Calu3 (cell line): Measurements from ENCODE around the gene RFTN2. TPM values are rescaled to one million over a fixed set of nuclear protein-coding genes. Genes with fewer than 3 reads are reported as not detected.
"Not testable (repeated sequence)": the region's sequence is repeated elsewhere in the genome, so short reads cannot be mapped to it uniquely, and the experiment has no call there.

Experiments used
- BruUV-seq: library from RNA; stranded (reverse); fragments of 400-500 nt; replicated peaks from 2 replicates; lab custom pipeline; 2021; lab: Mats Ljungman, UMichigan
- CTCF ChIA-PET: fragments of 300-600 bp; sonication (Branson Sonifier 250); formaldehyde crosslinking; loops from one replicate; lab custom pipeline; 2022; ENCODE audit warnings: antibody characterized with exemption; lab: Charles Lee
- DNase-seq: peaks from one replicate; pipeline ENCODE4 v3.0.0; 2022
- H3K27ac Mint-ChIP-seq: one replicate; pipeline ENCODE4 v1.8.0; 2022; ENCODE audit warnings: mixed read lengths; ENCODE audit not compliant: unreplicated experiment
- H3K27me3 Mint-ChIP-seq: one replicate; pipeline ENCODE4 v1.8.0; 2022; ENCODE audit warnings: mixed read lengths; ENCODE audit not compliant: unreplicated experiment
- H3K36me3 Mint-ChIP-seq: one replicate; pipeline ENCODE4 v1.8.0; 2022; ENCODE audit warnings: mild to moderate bottlenecking, moderate library complexity, mixed read lengths; ENCODE audit not compliant: insufficient read depth, unreplicated experiment
- H3K4me1 Mint-ChIP-seq: one replicate; pipeline ENCODE4 v1.8.0; 2022; ENCODE audit warnings: mild to moderate bottlenecking, low read depth, mixed read lengths; ENCODE audit not compliant: unreplicated experiment
- H3K4me3 Mint-ChIP-seq: one replicate; pipeline ENCODE4 v1.8.0; 2022; ENCODE audit warnings: mild to moderate bottlenecking, low read depth, moderate library complexity, mixed read lengths; ENCODE audit not compliant: unreplicated experiment
- H3K9me3 Mint-ChIP-seq: one replicate; pipeline ENCODE4 v1.8.0; 2022; ENCODE audit warnings: low read depth, mixed read lengths; ENCODE audit not compliant: unreplicated experiment
- intact Hi-C: fragments of 100-400 bp; cut with micrococcal nuclease; formaldehyde crosslinking; loops from one replicate; pipeline ENCODE4 v1.10.0; 2022; ENCODE audit not compliant: unreplicated experiment
- total RNA-seq: library from RNA; stranded (reverse); gene quantifications from 2 replicates; pipeline ENCODE4 v1.2.3, GENCODE V29; 2022
- TF ChIP-seq, protein P1 (sequence below): fragments of 200-600 bp; IDR thresholded peaks from one replicate; pipeline ENCODE4 v1.8.0; 2022; ENCODE audit warnings: antibody characterized with exemption; ENCODE audit not compliant: unreplicated experiment

Gene RFTN2
- total RNA-seq, 1 experiment from 2014 or later = 0.05 TPM

DNA sequence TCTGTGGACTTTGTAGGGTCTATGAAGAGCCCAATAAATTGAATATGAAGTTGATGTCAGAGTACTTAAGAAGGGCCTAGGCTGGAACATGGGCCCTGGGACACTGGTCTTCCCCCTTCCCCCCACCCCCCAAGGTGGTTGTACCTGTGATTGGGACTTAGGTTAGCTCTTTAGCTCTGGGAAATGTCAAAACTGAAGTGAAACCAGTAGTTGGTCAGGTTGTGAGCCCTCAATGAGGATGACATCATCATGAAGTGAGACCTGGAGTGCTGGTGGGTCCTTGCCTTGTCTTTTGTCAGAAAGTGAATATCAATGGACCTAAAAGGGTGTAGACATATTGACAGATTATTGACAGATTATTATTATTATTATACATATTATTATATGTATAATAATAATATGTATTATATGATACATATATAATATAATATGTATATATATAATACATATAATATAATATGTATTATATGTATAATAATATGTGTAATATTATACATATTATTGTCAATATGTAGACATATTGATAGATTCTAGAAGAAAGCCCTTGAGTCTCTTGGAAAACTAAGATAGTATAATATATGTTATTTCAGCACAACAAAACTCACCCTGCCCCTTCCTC, 35.1 kb upstream of the RFTN2 start:
- peaks cover 21% of the 10 kb centered on the region for H3K36me3 Mint-ChIP-seq
- no peaks in the 10 kb centered on the region for H3K9me3 Mint-ChIP-seq
- intact Hi-C loops = no loop called here
- no TSS peak for BruUV-seq
- H3K27ac Mint-ChIP-seq = no peak overlapping the region
- peaks cover 19% of the 10 kb centered on the region for H3K4me1 Mint-ChIP-seq
- CTCF ChIA-PET = interaction anchor here (0.6 kb wide), 1 partner anchor 197 kb away, joined by 3 read pairs; no protein-coding TSS in a partner anchor
- no peak for DNase-seq
- TF ChIP-seq, protein P1, sequence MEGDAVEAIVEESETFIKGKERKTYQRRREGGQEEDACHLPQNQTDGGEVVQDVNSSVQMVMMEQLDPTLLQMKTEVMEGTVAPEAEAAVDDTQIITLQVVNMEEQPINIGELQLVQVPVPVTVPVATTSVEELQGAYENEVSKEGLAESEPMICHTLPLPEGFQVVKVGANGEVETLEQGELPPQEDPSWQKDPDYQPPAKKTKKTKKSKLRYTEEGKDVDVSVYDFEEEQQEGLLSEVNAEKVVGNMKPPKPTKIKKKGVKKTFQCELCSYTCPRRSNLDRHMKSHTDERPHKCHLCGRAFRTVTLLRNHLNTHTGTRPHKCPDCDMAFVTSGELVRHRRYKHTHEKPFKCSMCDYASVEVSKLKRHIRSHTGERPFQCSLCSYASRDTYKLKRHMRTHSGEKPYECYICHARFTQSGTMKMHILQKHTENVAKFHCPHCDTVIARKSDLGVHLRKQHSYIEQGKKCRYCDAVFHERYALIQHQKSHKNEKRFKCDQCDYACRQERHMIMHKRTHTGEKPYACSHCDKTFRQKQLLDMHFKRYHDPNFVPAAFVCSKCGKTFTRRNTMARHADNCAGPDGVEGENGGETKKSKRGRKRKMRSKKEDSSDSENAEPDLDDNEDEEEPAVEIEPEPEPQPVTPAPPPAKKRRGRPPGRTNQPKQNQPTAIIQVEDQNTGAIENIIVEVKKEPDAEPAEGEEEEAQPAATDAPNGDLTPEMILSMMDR = no peak
- no peaks in the 10 kb centered on the region for H3K27me3 Mint-ChIP-seq
- H3K4me3 Mint-ChIP-seq = no peak overlapping the region

DNA sequence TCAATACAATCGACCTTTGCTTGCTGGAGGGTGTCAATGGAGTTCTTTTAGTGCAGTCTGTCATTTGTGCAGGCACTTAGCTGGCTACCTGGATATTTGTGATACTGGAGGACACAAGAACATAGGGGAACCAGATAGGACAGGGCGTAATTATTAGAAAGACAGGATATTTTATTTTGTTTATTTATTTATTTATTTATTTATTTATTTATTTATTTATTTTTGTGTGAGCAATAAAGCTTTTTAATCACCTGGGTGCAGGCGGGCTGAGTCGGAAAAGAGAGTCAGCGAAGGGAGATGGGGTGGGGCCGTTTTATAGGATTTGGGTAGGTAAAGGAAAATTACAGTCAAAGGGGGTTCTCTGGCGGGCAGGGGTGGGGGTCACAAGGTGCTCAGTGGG, 33.8 kb upstream of the RFTN2 start:
- H3K4me3 Mint-ChIP-seq = not testable (repeated sequence)

DNA sequence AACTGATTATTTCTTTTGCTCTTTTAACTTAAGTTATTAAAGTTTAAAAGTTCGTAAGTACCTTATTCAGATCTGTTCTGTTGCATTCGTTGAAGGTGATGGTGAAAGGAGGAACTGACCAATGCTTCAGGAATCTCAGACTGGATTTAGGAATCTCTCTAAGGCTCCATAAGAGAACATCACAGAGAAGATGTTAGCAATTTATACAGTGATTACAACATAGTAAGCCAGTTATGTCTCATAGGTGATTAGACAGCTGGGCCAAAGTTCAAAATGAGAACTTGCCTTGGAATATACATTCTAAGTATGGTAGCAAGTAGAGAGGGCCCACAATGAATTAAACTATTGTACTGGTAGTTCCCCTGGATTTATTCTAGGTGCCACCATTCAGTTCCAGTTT, 32.9 kb upstream of the RFTN2 start:
- Mint-ChIP-seq H3K4me3 (peak overlapping the region; percentile 89), H3K9me3 (no peaks in the 10 kb centered on the region), H3K4me1 (peaks cover 27% of the 10 kb centered on the region), H3K27me3 (no peaks in the 10 kb centered on the region), H3K27ac (peak overlapping the region; percentile 47), H3K36me3 (peaks cover 32% of the 10 kb centered on the region)
- CTCF ChIA-PET = no interaction called here
- no TSS peak for BruUV-seq
- intact Hi-C loops = loop anchor here (5.0 kb wide), 2 partner anchors 211 to 589 kb away; partner anchors contain the start of gene HSPD1
- DNase-seq = no peak
- TF ChIP-seq, protein P1 = no peak

More for the DNA sequence above, 33.8 kb upstream of the RFTN2 start:
- Mint-ChIP-seq H3K4me1 (peaks cover 27% of the 10 kb centered on the region), H3K36me3 (peaks cover 32% of the 10 kb centered on the region)
- BruUV-seq, DNase-seq, H3K27me3 Mint-ChIP-seq, H3K9me3 Mint-ChIP-seq, H3K27ac Mint-ChIP-seq, CTCF ChIA-PET: not testable (repeated sequence)
- intact Hi-C loops = loop anchor here (5.0 kb wide), 2 partner anchors 212 to 588 kb away; partner anchors contain the start of gene HSPD1

DNA sequence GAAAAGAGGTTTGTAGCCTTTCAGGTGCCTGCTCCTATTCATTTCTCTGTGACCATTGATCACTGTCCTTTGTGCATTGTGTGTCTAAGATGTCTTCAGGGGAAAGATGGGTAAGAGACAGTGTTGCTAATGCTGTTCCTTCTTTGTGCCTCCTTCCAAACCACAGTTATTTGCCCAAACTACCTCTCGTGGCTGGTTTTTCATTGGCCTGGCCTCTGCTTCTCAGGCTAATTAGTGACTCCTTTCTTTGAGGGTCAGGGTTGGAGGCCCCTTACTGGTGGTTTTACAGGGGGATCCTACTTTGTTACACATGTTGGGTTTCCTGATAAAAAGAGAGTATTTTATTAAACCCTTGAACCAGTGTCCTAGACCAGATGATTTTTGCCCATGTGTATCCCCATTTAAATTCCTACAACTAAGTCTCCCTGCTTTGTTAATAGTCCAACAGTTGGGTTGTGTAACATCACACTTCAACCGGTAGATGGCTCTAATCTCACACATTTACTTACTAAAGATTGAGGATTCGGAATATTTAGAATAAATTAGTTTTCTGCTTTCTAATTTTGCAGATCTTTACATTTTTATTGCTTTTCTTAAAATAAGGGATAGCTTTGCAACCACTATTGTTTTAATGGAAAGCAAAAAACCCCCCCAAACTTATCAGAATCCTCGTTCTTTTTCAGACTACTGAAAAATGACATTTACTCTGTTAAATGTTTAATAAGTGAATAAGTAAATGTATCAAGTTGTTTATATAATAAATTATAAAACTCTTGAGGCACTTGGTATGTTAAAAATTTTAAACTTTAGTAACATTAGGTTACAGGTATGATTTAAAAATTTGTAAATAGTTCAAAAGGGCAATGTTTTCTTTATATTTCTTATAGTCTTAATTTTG, 32.2 kb upstream of the RFTN2 start:
- Mint-ChIP-seq H3K27me3 (no peaks in the 10 kb centered on the region), H3K9me3 (no peaks in the 10 kb centered on the region), H3K4me1 (peaks cover 27% of the 10 kb centered on the region), H3K4me3 (peak overlapping the region; percentile 89), H3K27ac (peak overlapping the region; percentile 61), H3K36me3 (peaks cover 32% of the 10 kb centered on the region)
- TF ChIP-seq, protein P1 = peak; percentile 73
- intact Hi-C loops = loop anchor here (1.0 to 5.0 kb wide), 3 partner anchors 70 to 590 kb away; partner anchors contain the start of gene HSPD1
- CTCF ChIA-PET = no interaction called here
- no peak for DNase-seq
- BruUV-seq = no TSS peak
